T-helper 17 cell (primary cell): ENCODE data around the gene DDX10. TPM values are rescaled to one million over a fixed set of nuclear protein-coding genes. Genes with fewer than 3 reads are reported as not detected.

Experiments
- ATAC-seq: fragments of 150-1000 bp; cut with Tn5 transposase; 2 replicates; pipeline ENCODE4 v1.10.0; 2021; ENCODE audit warnings: mild to moderate bottlenecking, moderate library complexity
- DNase-seq, 3 donors: peaks; one replicate each; pipeline versions ENCODE4 v3.0.0 to v3.0.0-alpha.2; 2020 to 2021
- H3K9me3 ChIP-seq: one replicate; pipeline ENCODE4 v1.7.0; 2013; ENCODE audit warnings: low read length, mild to moderate bottlenecking; ENCODE audit not compliant: control insufficient read depth, poor library complexity, severe bottlenecking
- H3K27ac Mint-ChIP-seq: one replicate; pipeline ENCODE4 v1.8.0; 2022; ENCODE audit warnings: mild to moderate bottlenecking, moderate library complexity, mixed read lengths
- H3K27me3 Mint-ChIP-seq: one replicate; pipeline ENCODE4 v1.8.0; 2022; ENCODE audit warnings: mixed read lengths
- H3K36me3 Mint-ChIP-seq: one replicate; pipeline ENCODE4 v1.8.0; 2022; ENCODE audit warnings: low read depth, mixed read lengths
- H3K4me1 Mint-ChIP-seq: one replicate; pipeline ENCODE4 v1.8.0; 2022; ENCODE audit warnings: mild to moderate bottlenecking, mixed read lengths
- H3K4me3 Mint-ChIP-seq: one replicate; pipeline ENCODE4 v1.8.0; 2022; ENCODE audit warnings: mild to moderate bottlenecking, moderate library complexity, mixed read lengths
- total RNA-seq, 4 donors: library from RNA in 2 of 4; stranded (reverse) in 2 of 4; gene quantifications; one replicate each; pipeline ENCODE4 v1.2.3 and lab custom pipeline; 2022 to 2026

The DDX10 gene
- total RNA-seq, 2 donors from 2014 or later: 24.8 to 26.6 TPM

- H3K36me3 Mint-ChIP-seq: peaks cover 5% of the 10 kb centered on the region
- no peak overlapping the region for H3K27ac Mint-ChIP-seq
- no peaks in the 10 kb centered on the region for H3K27me3 Mint-ChIP-seq
- ATAC-seq (no peak), DNase-seq (no peak)
- H3K9me3 ChIP-seq: no peaks in the 10 kb centered on the region
- H3K4me3 Mint-ChIP-seq: no peak overlapping the region
- H3K4me1 Mint-ChIP-seq: peaks cover 3% of the 10 kb centered on the region
These were observed 263.1 kb downstream of the DDX10 start for GRCh38 chr11:108927791-108928545.

GRCh38 chr11:108929241-108929640, 264.4 kb downstream of the DDX10 start:
- H3K4me1 Mint-ChIP-seq: peaks cover 3% of the 10 kb centered on the region
- H3K4me3 Mint-ChIP-seq: no peak overlapping the region
- H3K27me3 Mint-ChIP-seq: no peaks in the 10 kb centered on the region
- no peaks in the 10 kb centered on the region for H3K9me3 ChIP-seq
- no peak overlapping the region for H3K27ac Mint-ChIP-seq
- no peak for DNase-seq
- ATAC-seq: no peak
- peaks cover 8% of the 10 kb centered on the region for H3K36me3 Mint-ChIP-seq

GRCh38 chr11:108931168-108931567, 266.3 kb downstream of the DDX10 start:
- no peak overlapping the region for H3K4me3 Mint-ChIP-seq
- no peaks in the 10 kb centered on the region for H3K4me1 Mint-ChIP-seq
- no peak for ATAC-seq
- H3K9me3 ChIP-seq: no peaks in the 10 kb centered on the region
- H3K36me3 Mint-ChIP-seq: peaks cover 8% of the 10 kb centered on the region
- DNase-seq: no peak
- H3K27ac Mint-ChIP-seq: no peak overlapping the region
- H3K27me3 Mint-ChIP-seq: no peaks in the 10 kb centered on the region

GRCh38 chr11:108933630-108934029, 268.8 kb downstream of the DDX10 start:
- H3K4me3 Mint-ChIP-seq: no peak overlapping the region
- H3K4me1 Mint-ChIP-seq: no peaks in the 10 kb centered on the region
- H3K27me3 Mint-ChIP-seq: no peaks in the 10 kb centered on the region
- H3K27ac Mint-ChIP-seq: peak overlapping the region; percentile 17
- no peaks in the 10 kb centered on the region for H3K9me3 ChIP-seq
- peaks cover 8% of the 10 kb centered on the region for H3K36me3 Mint-ChIP-seq
- ATAC-seq (no peak), DNase-seq (no peak)

- DNase-seq (no peak), ATAC-seq (no peak)
- Mint-ChIP-seq H3K4me3 (no peak overlapping the region), H3K36me3 (peaks cover 5% of the 10 kb centered on the region), H3K27ac (no peak overlapping the region), H3K27me3 (no peaks in the 10 kb centered on the region), H3K4me1 (no peaks in the 10 kb centered on the region)
- no peaks in the 10 kb centered on the region for H3K9me3 ChIP-seq
These were observed 269.4 kb downstream of the DDX10 start for GRCh38 chr11:108934289-108934688.

GRCh38 chr11:108934696-108935095, 269.8 kb downstream of the DDX10 start:
- H3K4me1 Mint-ChIP-seq: no peaks in the 10 kb centered on the region
- H3K9me3 ChIP-seq: no peaks in the 10 kb centered on the region
- DNase-seq (no peak), ATAC-seq (no peak)
- H3K4me3 Mint-ChIP-seq: no peak overlapping the region
- H3K36me3 Mint-ChIP-seq: peaks cover 5% of the 10 kb centered on the region
- H3K27ac Mint-ChIP-seq: no peak overlapping the region
- H3K27me3 Mint-ChIP-seq: no peaks in the 10 kb centered on the region

GRCh38 chr11:108937746-108938145, 272.9 kb downstream of the DDX10 start:
- Mint-ChIP-seq H3K36me3 (peaks cover 13% of the 10 kb centered on the region), H3K4me3 (no peak overlapping the region), H3K27me3 (no peaks in the 10 kb centered on the region), H3K27ac (no peak overlapping the region), H3K4me1 (no peaks in the 10 kb centered on the region)
- ATAC-seq (no peak), DNase-seq (no peak)
- no peaks in the 10 kb centered on the region for H3K9me3 ChIP-seq

- Mint-ChIP-seq H3K36me3 (peaks cover 15% of the 10 kb centered on the region), H3K27me3 (no peaks in the 10 kb centered on the region), H3K27ac (no peak overlapping the region), H3K4me3 (no peak overlapping the region), H3K4me1 (no peaks in the 10 kb centered on the region)
- ATAC-seq (no peak), DNase-seq (no peak)
- no peaks in the 10 kb centered on the region for H3K9me3 ChIP-seq
These were observed 273.7 kb downstream of the DDX10 start for GRCh38 chr11:108938604-108939003.

GRCh38 chr11:108939135-108939534, 274.3 kb downstream of the DDX10 start:
- Mint-ChIP-seq H3K27ac (no peak overlapping the region), H3K4me3 (no peak overlapping the region), H3K36me3 (peaks cover 14% of the 10 kb centered on the region), H3K4me1 (no peaks in the 10 kb centered on the region), H3K27me3 (no peaks in the 10 kb centered on the region)
- ATAC-seq (no peak), DNase-seq (no peak)
- H3K9me3 ChIP-seq: no peaks in the 10 kb centered on the region

- H3K27me3 Mint-ChIP-seq: no peaks in the 10 kb centered on the region
- H3K4me3 Mint-ChIP-seq: no peak overlapping the region
- peaks cover 2% of the 10 kb centered on the region for H3K4me1 Mint-ChIP-seq
- no peak for ATAC-seq
- H3K9me3 ChIP-seq: no peaks in the 10 kb centered on the region
- DNase-seq: no peak
- peaks cover 16% of the 10 kb centered on the region for H3K36me3 Mint-ChIP-seq
- no peak overlapping the region for H3K27ac Mint-ChIP-seq
These were observed 279.0 kb downstream of the DDX10 start for GRCh38 chr11:108943853-108944252.

- ATAC-seq (no peak), DNase-seq (no peak)
- Mint-ChIP-seq H3K36me3 (peaks cover 16% of the 10 kb centered on the region), H3K4me1 (peaks cover 2% of the 10 kb centered on the region), H3K4me3 (no peak overlapping the region), H3K27ac (no peak overlapping the region), H3K27me3 (no peaks in the 10 kb centered on the region)
- no peaks in the 10 kb centered on the region for H3K9me3 ChIP-seq
These were observed 279.8 kb downstream of the DDX10 start for GRCh38 chr11:108944471-108945178.

- no peaks in the 10 kb centered on the region for H3K27me3 Mint-ChIP-seq
- H3K4me1 Mint-ChIP-seq: peaks cover 2% of the 10 kb centered on the region
- H3K36me3 Mint-ChIP-seq: peaks cover 14% of the 10 kb centered on the region
- H3K9me3 ChIP-seq: no peaks in the 10 kb centered on the region
- H3K27ac Mint-ChIP-seq: no peak overlapping the region
- no peak overlapping the region for H3K4me3 Mint-ChIP-seq
- ATAC-seq (no peak), DNase-seq (no peak)
These were observed 280.5 kb downstream of the DDX10 start for GRCh38 chr11:108945341-108945740.

- DNase-seq (no peak), ATAC-seq (no peak)
- no peak overlapping the region for H3K27ac Mint-ChIP-seq
- H3K4me3 Mint-ChIP-seq: no peak overlapping the region
- H3K36me3 Mint-ChIP-seq: peaks cover 6% of the 10 kb centered on the region
- peaks cover 2% of the 10 kb centered on the region for H3K4me1 Mint-ChIP-seq
- H3K9me3 ChIP-seq: no peaks in the 10 kb centered on the region
- no peaks in the 10 kb centered on the region for H3K27me3 Mint-ChIP-seq
These were observed 283.0 kb downstream of the DDX10 start for GRCh38 chr11:108947654-108948570.
